GM18907 (cell line): ENCODE measurements around the gene IRF2BP2.
"Not testable (repeated sequence)": the region's sequence is repeated elsewhere in the genome, so short reads cannot be mapped to it uniquely, and the experiment has no call there.

Experiments
- ATAC-seq: cut with Tn5 transposase; IDR thresholded peaks from one replicate; pipeline ENCODE4 v1.9.1; 2021; ENCODE audit warnings: mild to moderate bottlenecking, moderate library complexity; ENCODE audit not compliant: unreplicated experiment

IRF2BP2 gene

GRCh38 chr1:234602334-234603220, 7.4 kb downstream of the IRF2BP2 start:
- no peak for ATAC-seq

- no peak for ATAC-seq
Observed at GRCh38 chr1:234601301-234602017, 8.5 kb downstream of the IRF2BP2 start.

- peak; percentile 3 for ATAC-seq
Observed at GRCh38 chr1:234600418-234601281, 9.3 kb downstream of the IRF2BP2 start.

- peak; percentile 65 for ATAC-seq
Observed at GRCh38 chr1:234599617-234600417, 10.2 kb downstream of the IRF2BP2 start.

- peak; percentile 2 for ATAC-seq
Observed at GRCh38 chr1:234598974-234599616, 10.9 kb downstream of the IRF2BP2 start.

GRCh38 chr1:234597894-234598293, 12.1 kb downstream of the IRF2BP2 start:
- no peak for ATAC-seq

- no peak for ATAC-seq
Observed at GRCh38 chr1:234595899-234596298, 14.1 kb downstream of the IRF2BP2 start.

- not testable (repeated sequence) for ATAC-seq
Observed at GRCh38 chr1:234594575-234594974, 15.4 kb downstream of the IRF2BP2 start.

- ATAC-seq, result no peak
Observed at GRCh38 chr1:234593771-234594504, 16.0 kb downstream of the IRF2BP2 start.

- no peak for ATAC-seq
Observed at GRCh38 chr1:234593109-234593508, 16.9 kb downstream of the IRF2BP2 start.

- ATAC-seq, result no peak
Observed at GRCh38 chr1:234592240-234592639, 17.7 kb downstream of the IRF2BP2 start.

GRCh38 chr1:234591131-234591530, 18.8 kb downstream of the IRF2BP2 start:
- no peak for ATAC-seq

GRCh38 chr1:234589854-234590620, 19.9 kb downstream of the IRF2BP2 start:
- no peak for ATAC-seq

- no peak for ATAC-seq
Observed at GRCh38 chr1:234589064-234589800, 20.7 kb downstream of the IRF2BP2 start.

- ATAC-seq, result no peak
Observed at GRCh38 chr1:234588386-234588785, 21.6 kb downstream of the IRF2BP2 start.

GRCh38 chr1:234586892-234587485, 23.0 kb downstream of the IRF2BP2 start:
- no peak for ATAC-seq

- no peak for ATAC-seq
Observed at GRCh38 chr1:234586304-234586703, 23.7 kb downstream of the IRF2BP2 start.
